NCI-H1417 (cell line): ENCODE results near the gene CAMKK2.
"Not testable (repeated sequence)": the region's sequence is repeated elsewhere in the genome, so short reads cannot be mapped to it uniquely, and the experiment has no call there.

Experiments
- DNase-seq, 3 experiments: peaks; one replicate each; lab custom pipeline; 2025; lab: John Stamatoyannopoulos, UW

Gene CAMKK2

DNA sequence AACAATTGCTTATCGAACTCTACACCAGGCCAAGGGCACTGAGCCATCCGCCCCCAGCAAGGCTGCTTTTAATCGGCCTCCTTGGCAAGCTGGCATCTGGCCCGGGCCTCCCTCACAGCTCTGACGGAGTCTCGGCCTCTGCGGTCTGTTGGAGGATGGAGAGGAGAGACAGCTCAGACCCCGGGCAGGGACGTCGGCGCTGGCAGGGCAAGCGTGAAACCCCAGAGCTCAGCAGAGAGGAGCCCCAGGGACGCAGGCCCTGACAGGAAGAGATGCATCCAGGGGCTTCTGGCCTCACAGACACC is 17.5 kb downstream of the CAMKK2 start:
- DNase-seq, result no peak

- DNase-seq, result no peak
Observed at GRCh38 chr12:121278169-121279070, 18.1 kb downstream of the CAMKK2 start.

GRCh38 chr12:121277374-121277759 is 19.1 kb downstream of the CAMKK2 start:
- DNase-seq, result no peak

- no peak for DNase-seq
Observed at GRCh38 chr12:121274036-121274763, 22.3 kb downstream of the CAMKK2 start.

GRCh38 chr12:121273364-121273896 is 23.1 kb downstream of the CAMKK2 start:
- DNase-seq, result no peak

GRCh38 chr12:121267822-121268221 is 28.7 kb downstream of the CAMKK2 start:
- no peak for DNase-seq

DNA sequence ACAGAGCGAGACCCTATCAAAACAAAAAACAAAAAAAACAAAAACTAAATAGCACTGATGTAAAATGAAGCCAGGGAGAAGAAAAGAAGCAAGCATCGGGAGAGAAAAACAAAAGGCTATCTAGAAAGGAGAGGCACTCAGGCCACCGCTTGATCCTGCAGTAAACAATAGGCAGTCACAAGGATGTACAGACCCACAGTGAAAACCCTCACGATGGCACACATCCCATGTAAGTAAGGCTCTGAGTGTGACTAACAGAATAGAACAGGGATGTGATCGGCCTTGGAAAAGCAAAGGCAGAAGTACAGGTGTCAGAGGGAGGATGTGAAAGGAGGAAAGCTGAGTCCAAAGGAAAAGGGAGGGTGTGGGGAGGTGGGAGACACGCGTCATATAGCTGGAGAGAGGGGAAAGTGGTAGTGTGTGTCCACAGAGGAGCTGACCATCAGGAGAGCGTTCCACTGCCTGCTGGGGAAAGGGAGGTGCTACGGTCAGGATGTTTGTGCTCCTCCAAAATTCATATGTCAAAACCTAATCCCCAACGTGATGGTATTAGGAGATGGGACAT is 31.5 kb downstream of the CAMKK2 start:
- DNase-seq, result no peak

DNA sequence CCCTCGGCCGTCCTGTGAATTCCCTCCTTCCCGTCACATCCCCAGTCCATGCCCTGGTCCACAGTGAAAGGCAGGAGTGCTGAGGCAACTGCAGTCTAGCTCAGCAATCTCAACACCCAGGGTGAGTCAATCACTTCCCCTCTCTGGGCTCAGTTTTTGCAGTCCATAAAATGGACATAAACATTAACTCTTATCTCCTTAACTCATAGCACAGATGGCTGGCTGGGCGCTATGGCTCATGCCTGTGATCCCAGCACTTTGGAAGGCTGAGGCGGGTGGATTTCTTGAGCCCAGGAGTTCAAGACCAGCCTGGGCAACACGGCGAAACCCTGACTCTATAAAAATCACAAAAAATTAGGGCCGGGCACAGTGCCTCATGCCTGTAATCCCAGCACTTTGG is 32.4 kb downstream of the CAMKK2 start:
- no peak for DNase-seq

GRCh38 chr12:121263206-121263935 is 33.1 kb downstream of the CAMKK2 start:
- no peak for DNase-seq

GRCh38 chr12:121261398-121261797 is 35.1 kb downstream of the CAMKK2 start:
- no peak for DNase-seq

- no peak for DNase-seq
Observed at GRCh38 chr12:121260091-121260490, 36.4 kb downstream of the CAMKK2 start.

- DNase-seq, result no peak
Observed at GRCh38 chr12:121259074-121259473, 37.4 kb downstream of the CAMKK2 start.

GRCh38 chr12:121257704-121258449 is 38.6 kb downstream of the CAMKK2 start:
- not testable (repeated sequence) for DNase-seq

- DNase-seq, result peak in 2 of 3 experiments; percentile 22 to 48
Observed at GRCh38 chr12:121255433-121255832, 41.1 kb downstream of the CAMKK2 start.

- DNase-seq, result no peak
Observed at GRCh38 chr12:121253638-121254335, 42.7 kb downstream of the CAMKK2 start.

DNA sequence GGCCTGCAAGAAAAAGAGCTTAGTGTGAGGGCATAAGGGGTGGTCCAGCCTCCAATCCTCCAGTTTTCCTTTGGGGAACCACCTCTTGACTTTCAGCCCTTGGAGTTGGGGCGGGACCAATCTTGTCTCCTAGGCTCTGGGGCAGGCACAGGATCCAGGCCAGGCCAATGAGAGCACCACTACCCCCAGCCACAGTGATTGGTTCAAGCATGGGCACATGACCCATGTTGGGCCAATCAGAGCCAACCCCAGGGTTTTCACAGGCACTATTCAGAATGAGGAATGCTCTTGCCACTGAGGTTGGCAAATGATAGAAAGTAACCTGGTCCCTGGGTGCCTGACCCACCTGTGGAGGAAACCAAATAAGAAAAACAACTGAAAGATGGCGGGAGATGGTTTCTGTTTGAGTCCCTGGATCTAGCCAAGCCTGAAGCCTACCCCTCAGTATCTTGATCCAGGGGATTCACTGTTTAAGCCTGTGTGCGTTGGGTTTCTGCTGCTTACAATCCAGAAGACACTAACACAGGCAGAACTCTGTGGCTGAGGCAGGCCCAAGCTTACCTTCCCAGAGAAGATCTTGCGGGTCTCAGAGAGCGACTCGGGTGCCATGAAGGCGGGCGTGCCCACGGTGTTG is 43.7 kb downstream of the CAMKK2 start:
- DNase-seq, result no peak

DNA sequence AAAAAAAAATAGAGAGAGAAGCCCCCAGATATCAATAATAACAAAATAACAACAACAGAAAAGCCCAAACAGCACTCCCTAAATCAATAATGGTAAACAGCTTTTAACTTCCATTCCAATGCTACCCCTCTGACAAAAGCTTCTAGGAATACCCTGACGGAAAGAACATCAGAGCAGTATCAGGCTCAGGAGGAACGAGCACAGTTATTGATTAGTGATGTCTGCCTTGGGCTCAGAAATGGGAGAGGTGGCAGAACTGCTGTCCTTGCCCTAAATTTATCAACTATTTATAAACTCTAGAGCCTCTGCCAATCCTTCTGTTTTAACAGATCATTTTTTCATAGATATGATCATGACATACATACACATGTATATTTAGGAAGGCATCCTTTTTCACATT is 44.7 kb downstream of the CAMKK2 start:
- DNase-seq, result no peak

- DNase-seq, result no peak
Observed at GRCh38 chr12:121250359-121250758, 46.1 kb downstream of the CAMKK2 start.

DNA sequence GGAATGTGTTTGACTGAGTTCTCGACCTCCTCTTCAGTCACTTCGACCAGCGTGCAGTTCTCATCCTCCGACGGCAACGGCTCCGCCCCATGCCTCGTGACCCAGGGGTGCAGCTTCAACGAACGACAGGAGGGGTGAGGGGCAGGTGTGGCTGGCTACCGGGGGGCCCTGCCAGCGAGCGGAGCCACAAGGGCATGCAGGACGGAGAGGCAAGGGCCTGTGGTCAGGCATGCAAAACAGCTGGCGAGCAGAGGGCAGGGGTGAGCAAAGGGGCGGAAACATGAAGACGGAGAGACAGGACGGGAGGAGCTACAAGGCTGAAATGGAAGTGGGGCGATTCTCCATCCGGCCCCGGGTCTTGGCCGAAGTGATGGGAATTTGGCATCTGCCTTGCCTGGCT is 47.9 kb downstream of the CAMKK2 start:
- no peak for DNase-seq

DNA sequence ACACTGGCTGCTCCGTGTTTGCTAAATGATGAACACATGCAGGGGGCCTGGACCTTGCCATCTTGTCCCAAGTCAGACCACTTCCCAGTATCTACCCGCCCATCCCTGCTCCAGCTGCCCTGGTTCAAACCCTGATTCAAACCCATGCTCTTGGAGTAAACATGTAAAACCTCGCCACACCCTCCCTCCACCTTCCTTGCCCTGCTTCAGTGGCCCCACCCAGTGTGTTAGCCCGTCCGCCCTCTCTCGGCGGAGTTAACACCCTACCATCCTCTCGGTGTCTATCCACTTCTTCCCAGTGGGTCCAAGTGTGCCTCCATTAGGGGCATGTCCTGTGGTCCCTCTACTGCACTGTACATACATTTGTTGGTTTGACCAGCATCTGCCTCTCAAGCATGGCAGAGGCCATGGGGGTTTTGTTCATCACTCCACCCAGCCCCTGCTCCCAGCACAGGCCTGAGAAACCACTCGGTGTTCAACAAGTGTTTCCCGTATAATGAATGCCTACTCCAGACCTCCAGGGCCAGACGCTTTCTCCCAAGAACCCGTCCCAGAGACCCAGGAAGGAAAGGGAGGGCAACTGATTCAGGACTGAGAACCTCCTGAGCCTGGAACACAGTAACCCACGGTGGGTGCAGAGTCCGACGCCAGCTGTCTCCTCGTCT is 49.5 kb downstream of the CAMKK2 start:
- DNase-seq, result no peak
